Measurements from ENCODE around the gene HS3ST5.

DNA sequence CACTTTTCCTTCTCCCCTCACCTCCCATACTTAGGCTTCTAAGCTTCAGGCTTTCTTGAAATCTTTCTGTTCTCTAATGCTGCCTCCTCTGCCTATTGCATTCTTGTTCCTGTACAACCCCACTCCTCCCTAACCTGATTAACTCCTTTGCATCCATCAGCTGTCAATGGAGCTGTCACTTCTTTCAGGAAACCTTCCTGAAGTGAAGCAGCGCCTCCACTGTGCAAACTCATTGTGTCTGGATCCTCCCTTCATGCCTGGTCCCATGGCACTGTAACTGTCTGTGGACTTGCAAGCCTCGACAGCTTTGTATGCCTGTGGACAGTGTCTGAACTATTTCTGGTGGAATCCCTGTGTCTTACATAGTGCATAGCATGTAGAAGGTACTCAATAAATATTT lies 185.0 kb downstream of the HS3ST5 start:
- TF ChIP-seq, protein P1, sequence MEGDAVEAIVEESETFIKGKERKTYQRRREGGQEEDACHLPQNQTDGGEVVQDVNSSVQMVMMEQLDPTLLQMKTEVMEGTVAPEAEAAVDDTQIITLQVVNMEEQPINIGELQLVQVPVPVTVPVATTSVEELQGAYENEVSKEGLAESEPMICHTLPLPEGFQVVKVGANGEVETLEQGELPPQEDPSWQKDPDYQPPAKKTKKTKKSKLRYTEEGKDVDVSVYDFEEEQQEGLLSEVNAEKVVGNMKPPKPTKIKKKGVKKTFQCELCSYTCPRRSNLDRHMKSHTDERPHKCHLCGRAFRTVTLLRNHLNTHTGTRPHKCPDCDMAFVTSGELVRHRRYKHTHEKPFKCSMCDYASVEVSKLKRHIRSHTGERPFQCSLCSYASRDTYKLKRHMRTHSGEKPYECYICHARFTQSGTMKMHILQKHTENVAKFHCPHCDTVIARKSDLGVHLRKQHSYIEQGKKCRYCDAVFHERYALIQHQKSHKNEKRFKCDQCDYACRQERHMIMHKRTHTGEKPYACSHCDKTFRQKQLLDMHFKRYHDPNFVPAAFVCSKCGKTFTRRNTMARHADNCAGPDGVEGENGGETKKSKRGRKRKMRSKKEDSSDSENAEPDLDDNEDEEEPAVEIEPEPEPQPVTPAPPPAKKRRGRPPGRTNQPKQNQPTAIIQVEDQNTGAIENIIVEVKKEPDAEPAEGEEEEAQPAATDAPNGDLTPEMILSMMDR (IDR thresholded peaks at IDR 0.05), result no peak
- TF ChIP-seq EP300 (IDR thresholded peaks at IDR 0.05) (no peak), POLR2AphosphoS5 (IDR thresholded peaks at IDR 0.05) (no peak), POLR2A (IDR thresholded peaks at IDR 0.05) (no peak)

Measured in suprapubic skin (tissue), 4 donors.